Measurements from ENCODE around the gene SBF2.

DNA sequence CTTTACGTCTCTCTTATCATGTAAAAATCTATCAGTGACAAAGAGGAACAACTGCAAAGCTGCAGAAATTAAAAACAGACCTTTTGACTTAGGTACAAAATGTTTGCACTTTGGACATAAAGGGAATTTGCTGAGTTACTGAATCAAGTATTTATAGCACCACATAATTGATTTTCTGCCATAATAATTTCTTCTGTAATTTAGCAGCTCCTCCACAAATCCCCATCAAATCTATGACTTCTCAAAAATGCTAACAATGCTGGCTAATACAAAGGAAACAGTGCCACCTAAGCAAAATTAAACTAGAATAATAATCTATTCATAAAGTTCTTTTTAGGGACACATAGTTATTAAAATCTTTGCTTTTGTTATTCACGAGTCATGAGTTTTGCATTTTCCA lies 415.1 kb downstream of the SBF2 start:
- TF ChIP-seq, protein P1, sequence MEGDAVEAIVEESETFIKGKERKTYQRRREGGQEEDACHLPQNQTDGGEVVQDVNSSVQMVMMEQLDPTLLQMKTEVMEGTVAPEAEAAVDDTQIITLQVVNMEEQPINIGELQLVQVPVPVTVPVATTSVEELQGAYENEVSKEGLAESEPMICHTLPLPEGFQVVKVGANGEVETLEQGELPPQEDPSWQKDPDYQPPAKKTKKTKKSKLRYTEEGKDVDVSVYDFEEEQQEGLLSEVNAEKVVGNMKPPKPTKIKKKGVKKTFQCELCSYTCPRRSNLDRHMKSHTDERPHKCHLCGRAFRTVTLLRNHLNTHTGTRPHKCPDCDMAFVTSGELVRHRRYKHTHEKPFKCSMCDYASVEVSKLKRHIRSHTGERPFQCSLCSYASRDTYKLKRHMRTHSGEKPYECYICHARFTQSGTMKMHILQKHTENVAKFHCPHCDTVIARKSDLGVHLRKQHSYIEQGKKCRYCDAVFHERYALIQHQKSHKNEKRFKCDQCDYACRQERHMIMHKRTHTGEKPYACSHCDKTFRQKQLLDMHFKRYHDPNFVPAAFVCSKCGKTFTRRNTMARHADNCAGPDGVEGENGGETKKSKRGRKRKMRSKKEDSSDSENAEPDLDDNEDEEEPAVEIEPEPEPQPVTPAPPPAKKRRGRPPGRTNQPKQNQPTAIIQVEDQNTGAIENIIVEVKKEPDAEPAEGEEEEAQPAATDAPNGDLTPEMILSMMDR (IDR thresholded peaks at IDR 0.05; ENCODE audit: borderline replicate concordance, extremely low read depth, low read length, poor library complexity, severe bottlenecking), result no peak
- TF ChIP-seq EZH2 (IDR thresholded peaks at IDR 0.05; ENCODE audit: borderline replicate concordance, low read depth, low read length, severe bottlenecking), result no peak
